HG03139 (cell line): Measurements from ENCODE around the gene FBXL17.

ENCODE experiments used
- ATAC-seq: cut with Tn5 transposase; IDR thresholded peaks from one replicate; pipeline ENCODE4 v1.9.1; 2021; ENCODE audit not compliant: unreplicated experiment

FBXL17 gene

GRCh38 chr5:107873877-107874276, 508.0 kb downstream of the FBXL17 start:
- no peak for ATAC-seq

GRCh38 chr5:107871023-107871422, 510.9 kb downstream of the FBXL17 start:
- no peak for ATAC-seq

DNA sequence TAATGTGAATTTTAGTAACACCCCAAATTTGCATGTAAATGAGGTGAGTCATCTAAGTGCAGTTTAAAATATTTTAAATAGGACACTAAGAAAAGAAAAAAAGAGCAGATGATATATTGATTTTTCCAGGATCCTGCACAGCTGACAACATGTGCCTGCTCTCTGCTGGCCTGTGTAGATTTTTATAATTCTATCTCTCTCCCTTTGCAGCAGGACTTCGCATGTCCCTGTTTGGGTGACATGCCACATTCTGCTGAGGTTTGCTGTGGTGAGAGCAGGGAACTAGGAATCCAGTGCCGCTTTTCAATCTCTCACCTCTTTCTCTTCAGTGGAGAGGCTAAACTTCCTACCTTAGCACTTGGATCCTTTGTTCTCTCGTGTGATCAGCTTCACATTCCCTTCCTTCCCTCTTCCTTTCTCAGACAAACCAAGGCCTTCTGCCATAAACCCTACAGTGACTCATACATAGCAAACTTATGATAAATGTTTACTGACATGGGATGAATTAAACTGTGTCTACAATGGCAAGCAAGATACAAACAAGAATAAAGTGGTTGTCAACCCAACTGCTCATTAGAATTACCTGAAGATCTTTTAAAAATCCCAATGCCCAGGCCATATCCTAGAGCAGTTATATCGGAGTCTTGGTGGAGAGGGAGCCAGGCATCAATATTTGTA, 512.3 kb downstream of the FBXL17 start:
- ATAC-seq: no peak

GRCh38 chr5:107868650-107869409, 513.1 kb downstream of the FBXL17 start:
- no peak for ATAC-seq

DNA sequence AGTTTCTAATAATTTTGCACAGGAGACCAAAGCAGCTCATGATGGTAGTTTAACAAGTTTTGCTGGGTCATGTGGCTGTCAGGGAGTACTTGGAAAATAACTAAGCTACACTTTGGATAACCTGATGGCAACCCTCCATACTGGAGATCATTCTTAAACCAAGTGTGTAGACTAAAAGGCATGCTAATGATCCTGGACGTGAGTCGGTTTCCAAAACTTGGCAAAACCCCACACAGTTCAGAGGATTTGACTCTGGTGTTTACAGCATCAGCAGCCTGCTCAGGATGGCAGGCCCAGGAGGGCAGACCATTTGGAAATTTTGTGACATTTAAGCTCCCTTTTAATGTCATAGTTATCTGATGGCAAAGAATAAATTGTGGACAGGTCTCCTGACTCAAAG, 514.6 kb downstream of the FBXL17 start:
- no peak for ATAC-seq

- ATAC-seq: no peak
Measured at GRCh38 chr5:107864793-107865192, 517.1 kb downstream of the FBXL17 start.

GRCh38 chr5:107863125-107863524, 518.8 kb downstream of the FBXL17 start:
- ATAC-seq: no peak

DNA sequence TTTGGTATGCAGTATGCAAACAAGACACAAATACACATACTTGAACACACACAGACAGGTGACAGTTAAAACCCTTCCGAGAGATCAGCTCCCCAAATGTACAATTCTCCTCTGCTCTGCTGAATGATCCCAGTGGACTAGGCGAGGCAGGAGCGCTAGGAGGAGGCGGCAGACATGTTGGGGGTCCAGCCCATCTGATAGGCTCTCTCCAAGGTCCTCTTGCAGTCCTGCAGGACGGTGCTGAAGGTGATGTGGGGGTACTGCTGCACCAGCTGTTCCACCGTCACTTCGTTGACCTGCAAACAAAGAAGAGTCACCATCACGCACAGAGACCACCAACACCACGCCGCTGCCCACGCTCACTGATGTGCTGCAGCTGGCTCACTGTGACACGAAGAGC, 520.3 kb downstream of the FBXL17 start:
- ATAC-seq: no peak

- no peak for ATAC-seq
Measured at GRCh38 chr5:107860044-107860443, 521.9 kb downstream of the FBXL17 start.

GRCh38 chr5:107858788-107859187, 523.1 kb downstream of the FBXL17 start:
- no peak for ATAC-seq

- ATAC-seq: no peak
Measured at GRCh38 chr5:107858324-107858723, 523.6 kb downstream of the FBXL17 start.

- ATAC-seq: no peak
Measured at GRCh38 chr5:107857785-107858184, 524.1 kb downstream of the FBXL17 start.

- no peak for ATAC-seq
Measured at GRCh38 chr5:107855171-107855570, 526.7 kb downstream of the FBXL17 start.

DNA sequence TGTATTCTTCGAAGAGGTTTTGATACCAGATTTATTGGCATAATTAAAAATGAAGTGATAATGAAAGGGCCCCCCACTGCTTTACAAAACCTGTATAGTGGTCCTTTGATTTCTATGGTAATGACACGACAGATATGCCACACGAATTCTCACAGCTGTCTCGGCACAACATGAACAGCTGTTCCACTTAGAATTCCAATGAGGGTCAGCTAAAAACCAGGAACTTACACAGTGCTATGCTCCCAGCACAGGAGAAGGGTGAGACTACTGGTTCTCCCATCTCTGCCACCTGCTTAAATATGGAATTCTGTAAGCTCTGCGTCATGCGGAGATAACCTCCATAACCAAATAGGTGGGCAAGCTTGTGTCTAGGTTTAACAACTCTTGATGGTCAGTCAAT, 528.2 kb downstream of the FBXL17 start:
- no peak for ATAC-seq

DNA sequence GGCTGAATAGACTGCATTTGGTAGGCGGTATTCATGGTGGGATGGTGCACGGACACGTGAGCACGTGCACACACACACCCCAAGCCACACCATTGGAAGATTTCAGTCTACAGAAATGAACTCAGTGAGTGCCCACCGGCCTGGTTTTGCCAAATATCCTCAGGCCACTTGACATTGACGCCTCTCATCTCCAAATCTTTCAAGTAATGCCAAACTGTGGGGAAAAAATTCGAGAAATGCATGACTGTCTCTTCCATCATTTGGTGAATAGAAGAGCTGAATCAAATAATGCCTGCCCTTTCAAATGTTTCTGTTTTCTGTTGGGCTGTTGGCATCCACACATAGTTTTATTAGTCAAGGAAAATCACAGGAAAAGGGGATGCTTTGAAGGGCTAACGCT, 528.9 kb downstream of the FBXL17 start:
- ATAC-seq: no peak

- no peak for ATAC-seq
Measured at GRCh38 chr5:107849118-107849517, 532.8 kb downstream of the FBXL17 start.

DNA sequence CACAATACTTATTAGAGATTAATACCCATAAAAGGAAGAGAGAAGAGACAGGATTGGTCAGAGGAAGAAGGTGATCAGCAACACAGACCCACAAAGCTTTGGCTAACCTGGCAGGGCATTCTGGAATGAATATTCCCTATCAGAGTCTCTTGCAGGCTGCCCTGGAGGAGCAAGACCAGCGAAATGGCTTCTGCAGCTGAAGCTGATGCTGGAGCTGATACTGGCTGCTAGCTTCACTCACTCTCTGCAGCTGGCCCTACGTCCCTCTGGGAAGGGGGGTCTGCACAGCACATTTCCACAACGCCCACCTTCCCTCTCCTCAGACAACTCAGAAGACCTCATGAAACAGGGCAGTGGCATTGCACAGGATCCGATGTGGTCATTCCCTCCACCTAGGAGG, 541.3 kb downstream of the FBXL17 start:
- no peak for ATAC-seq

- ATAC-seq: no peak
Measured at GRCh38 chr5:107840161-107840560, 541.7 kb downstream of the FBXL17 start.

DNA sequence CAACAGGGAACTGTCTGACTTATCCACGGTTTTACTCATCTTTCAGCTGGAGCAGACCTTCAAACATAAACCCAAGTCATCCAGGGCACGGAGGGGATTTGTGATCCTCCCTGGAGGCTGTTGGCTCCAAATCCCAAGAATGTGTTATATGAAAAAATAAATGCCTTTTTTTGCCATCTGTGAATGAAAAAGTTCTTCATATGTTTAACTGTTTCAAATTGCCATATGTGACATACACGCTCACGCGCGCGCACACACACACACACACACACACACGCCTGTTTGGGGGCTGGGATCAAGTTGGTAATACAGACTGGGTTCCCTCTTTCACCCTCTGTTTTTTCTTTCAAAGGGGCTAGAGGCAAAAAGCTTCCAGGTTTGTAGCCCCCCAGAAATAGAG, 546.8 kb downstream of the FBXL17 start:
- ATAC-seq: no peak

DNA sequence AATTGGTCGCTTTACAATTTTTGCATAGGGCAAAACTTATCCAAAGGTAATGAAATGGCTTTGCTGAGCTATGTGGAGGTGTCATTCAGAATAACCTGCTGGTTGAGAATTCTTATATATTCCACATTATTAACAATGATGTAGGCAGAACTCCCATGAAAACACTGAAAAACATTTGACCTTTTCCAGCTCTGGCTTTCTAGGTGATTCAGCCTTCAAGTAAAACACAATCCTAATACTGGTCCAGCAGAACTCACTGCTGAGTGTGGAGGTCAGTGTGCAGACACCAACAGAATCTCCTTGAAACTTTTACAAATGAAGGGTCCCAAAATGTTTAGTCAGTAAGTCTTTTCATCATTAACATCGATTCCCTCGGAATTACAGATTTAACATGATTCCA, 549.2 kb downstream of the FBXL17 start:
- no peak for ATAC-seq

- ATAC-seq: no peak
Measured at GRCh38 chr5:107831612-107832395, 550.1 kb downstream of the FBXL17 start.

DNA sequence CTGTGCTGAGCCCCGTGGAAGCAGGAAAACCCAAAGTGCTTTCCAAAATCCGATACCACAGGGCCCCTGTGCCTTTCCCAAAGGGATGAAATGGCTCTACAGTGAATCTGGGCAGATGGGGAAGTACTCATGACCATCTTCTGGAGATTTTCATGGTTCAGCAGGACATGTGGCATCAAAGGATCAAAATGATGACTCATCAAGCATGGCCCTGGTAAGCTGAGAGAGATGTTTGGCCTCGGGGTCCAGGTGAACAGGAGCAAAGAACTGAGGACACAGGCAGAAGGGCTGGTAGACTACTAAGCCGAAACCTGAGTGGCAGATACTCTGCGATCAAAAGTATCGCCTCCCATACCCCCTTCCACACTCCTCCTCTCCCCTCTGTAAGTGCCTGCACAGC, 551.1 kb downstream of the FBXL17 start:
- no peak for ATAC-seq
